Activated CD4-positive, alpha-beta T cell treated with anti-CD3 and anti-CD28 coated beads, Interleukin-2, Interleukin-6, amounts not matched to agents 100 ng/mL and 50 ng/mL, durations not matched to agents 16 hours and 8 hours (primary cell): ENCODE measurements around the gene ADGRF5.
A peak's percentile ranks its signal among the peaks of the same experiment; 100 is the strongest.
"Not testable (repeated sequence)": the region's sequence is repeated elsewhere in the genome, so short reads cannot be mapped to it uniquely, and the experiment has no call there.

Source experiments
- DNase-seq: peaks from one replicate; pipeline ENCODE4 v3.0.0-alpha.2; 2020

ADGRF5 gene

GRCh38 chr6:46888031-46888430 lies 33.7 kb downstream of the ADGRF5 start:
- DNase-seq, result no peak

DNA sequence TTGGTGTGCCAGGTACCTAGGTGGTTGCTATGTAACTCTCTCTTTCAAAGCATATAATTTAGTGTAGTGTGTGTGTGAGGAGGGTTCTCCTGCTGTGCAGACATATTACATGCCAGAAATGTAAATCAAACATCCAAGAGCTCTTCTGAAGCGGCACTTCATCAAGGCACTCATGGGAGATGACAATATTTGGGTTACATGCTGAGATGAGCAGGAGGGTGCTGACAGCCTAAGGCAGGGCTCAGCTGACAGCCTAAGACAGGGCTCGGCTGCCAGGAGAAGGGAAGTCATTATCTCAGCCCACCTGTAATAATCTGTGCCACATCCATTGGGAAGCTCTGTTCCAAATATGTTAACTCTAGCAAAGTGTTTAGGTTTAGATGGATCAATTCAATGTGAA lies 39.1 kb downstream of the ADGRF5 start:
- no peak for DNase-seq

- no peak for DNase-seq
Measured at GRCh38 chr6:46879003-46879402, 42.7 kb downstream of the ADGRF5 start.

DNA sequence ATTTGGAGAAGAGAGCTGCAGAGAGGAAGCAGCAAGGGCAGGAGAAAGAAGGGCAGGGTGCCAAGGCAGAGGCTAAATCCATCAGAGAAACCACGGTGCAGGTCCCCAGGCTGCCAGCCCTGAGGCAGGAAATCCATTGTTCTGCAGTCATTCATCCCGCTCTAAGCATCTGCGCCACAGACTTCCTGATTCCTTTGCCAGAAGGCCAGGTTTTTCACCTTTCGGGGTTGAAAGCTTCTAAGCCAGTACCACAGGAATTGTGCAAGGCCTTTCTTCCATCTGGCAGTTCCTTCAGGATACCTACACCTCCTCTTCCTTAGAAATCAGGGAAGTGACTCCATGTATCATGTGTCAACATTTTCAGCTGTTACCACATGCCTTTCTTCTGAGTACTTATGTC lies 45.6 kb downstream of the ADGRF5 start:
- no peak for DNase-seq

- no peak for DNase-seq
Measured at GRCh38 chr6:46867411-46867810, 54.3 kb downstream of the ADGRF5 start.

DNA sequence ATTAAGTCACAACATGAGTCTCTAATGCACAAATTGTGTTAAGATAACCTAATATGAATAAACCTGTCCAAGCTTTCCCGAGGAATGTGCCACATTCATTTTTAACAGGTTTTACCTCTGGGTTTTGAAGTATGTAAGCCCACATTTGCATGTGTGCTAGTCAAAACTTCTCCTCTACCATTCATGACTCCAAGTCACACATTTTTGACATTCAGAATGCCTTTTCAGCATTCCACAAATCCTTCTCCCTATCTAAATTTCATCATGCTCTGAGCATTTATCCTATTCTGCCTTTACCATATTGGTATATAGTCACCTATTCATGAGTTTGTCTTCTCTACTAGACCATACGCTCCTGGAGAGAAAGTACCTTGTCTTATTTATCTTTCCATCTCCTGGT lies 56.5 kb downstream of the ADGRF5 start:
- DNase-seq, result no peak

GRCh38 chr6:46863791-46864190 lies 57.9 kb downstream of the ADGRF5 start:
- no peak for DNase-seq

DNA sequence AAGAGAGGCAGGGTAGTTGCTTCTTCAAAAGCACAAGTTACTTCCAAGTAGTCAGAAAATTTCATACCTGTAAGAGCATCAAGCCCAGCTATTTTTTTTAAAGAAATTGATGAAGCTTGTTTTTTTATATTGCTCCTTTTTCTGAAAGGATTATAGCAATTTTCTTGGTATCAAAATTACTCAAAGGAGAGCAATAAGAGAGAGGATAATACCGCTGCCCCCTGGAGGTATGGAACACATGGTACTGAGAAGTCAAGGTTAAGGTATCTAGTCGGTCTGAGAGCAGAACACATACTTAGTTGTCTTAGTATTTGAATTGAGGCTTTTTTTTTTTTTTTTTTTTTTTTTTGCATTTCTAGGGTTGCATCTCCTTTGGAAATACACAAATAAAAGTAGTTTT lies 59.4 kb downstream of the ADGRF5 start:
- DNase-seq, result no peak

DNA sequence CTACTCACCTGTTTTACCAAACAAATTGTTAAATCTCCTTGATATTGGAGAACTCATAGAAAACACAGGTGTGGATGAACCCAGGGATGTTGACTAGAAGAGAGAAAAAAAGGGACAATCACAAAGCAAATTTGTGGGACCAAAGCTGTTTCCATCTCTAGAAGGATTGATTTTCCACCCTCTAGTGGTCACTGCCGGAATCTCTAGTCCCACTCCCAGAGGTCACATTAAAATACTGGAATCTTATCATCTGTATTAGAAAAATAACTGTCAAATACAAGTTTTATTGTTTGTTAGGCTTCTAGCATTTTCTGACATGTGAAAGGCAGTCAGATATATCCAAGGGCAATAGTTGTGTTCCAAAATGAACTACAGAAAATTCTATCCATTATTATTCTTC lies 65.8 kb downstream of the ADGRF5 start:
- DNase-seq, result peak; percentile 42

- not testable (repeated sequence) for DNase-seq
Measured at GRCh38 chr6:46851576-46851975, 70.2 kb downstream of the ADGRF5 start.

DNA sequence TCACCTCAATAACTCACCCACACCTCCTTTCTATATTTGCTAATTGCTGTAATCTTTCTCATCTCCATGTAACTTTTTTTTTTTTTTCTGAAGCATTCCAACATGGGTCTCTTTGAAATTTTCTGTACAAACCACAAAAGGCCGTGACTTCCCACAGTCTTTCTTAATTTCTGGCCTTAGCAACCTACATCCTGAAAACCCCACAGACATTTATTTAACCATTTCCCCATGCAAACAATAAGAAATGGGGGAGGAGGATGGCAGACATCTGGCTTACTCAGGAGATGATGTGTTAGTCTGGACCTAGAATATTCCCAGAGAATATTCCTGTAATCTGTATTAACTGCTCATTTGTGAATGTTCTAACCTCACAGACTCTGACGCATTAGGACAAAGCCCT lies 70.9 kb downstream of the ADGRF5 start:
- DNase-seq, result no peak

GRCh38 chr6:46849361-46849690 lies 72.4 kb downstream of the ADGRF5 start:
- DNase-seq, result no peak

GRCh38 chr6:46848684-46849360 lies 72.9 kb downstream of the ADGRF5 start:
- DNase-seq, result peak; percentile 76

DNA sequence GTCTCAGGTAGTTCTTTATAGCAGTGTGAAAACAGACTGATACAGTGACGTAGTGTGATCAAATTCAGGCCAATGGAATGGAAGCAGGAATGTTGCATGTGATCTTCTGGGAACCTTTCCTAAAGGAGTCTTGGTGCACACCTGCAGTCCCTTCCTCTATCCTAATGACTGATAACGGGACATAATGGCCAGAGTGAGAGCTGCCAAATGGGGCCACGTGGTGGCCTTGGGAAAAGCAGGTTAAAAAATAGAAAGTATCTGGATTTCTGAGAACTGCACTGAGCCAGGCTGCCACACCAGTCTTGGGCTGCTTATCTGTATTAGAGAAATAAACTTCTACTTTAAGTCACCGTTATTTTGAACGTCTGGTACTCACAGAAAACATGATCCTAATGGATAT lies 76.6 kb downstream of the ADGRF5 start:
- DNase-seq, result no peak

DNA sequence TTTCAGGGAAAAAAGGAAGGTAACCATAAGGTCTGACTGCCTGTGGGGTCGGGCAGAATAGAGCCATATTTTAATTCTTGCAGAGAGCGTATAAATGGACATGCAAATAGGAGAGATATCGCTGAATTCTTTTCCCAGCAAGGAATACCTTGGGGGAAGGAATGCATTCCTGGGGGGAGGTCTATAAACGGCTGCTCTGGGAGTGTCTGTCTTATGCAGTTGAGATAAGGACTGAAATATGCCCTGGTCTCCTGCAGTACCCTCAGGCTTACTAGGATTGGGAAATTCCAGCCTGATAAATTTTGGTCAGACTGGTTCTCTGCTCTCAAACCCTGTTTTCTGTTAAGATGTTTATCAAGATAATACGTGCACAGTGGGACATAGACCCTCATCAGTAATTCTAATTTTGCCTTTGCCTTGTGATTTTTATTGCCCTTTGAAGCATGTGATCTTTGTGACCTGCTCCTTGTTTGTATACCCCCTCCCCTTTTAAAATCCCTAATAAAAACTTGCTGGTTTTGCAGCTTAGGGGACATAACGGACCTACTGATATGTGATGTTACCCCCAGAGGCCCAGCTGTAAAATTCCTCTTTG lies 79.4 kb downstream of the ADGRF5 start:
- DNase-seq, result not testable (repeated sequence)

- no peak for DNase-seq
Measured at GRCh38 chr6:46838033-46838432, 83.7 kb downstream of the ADGRF5 start.

- not testable (repeated sequence) for DNase-seq
Measured at GRCh38 chr6:46834991-46835390, 86.7 kb downstream of the ADGRF5 start.

DNA sequence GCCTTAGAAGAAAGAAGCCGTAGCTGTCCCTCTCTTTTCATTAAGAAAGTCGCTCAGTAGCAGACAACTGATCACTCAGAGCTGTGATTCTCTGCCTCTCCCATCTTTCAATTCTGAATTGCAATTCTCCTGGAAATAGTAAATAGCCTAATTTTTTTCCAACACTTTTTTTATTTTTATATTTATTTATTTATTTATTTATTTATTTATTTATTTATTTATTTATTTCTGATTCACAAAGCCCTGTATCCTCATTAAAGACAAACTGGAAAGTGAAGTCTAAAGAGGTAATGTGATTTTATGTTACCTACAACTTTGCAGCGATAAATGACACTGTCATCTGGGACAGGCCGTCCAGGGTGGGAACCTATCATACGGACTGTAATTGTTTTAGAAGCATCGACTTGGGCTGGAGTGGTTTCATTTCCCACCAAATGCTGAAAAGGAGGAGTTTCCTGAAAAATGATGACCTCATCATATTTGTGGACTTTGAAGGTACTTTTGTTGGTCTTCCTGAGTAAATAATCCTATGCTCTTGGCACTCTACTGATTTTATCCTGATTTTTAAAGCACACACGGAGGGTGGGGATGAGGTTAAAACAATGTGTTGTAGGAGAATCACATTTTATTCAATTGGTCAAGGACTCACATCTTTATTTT lies 87.4 kb downstream of the ADGRF5 start:
- not testable (repeated sequence) for DNase-seq

DNA sequence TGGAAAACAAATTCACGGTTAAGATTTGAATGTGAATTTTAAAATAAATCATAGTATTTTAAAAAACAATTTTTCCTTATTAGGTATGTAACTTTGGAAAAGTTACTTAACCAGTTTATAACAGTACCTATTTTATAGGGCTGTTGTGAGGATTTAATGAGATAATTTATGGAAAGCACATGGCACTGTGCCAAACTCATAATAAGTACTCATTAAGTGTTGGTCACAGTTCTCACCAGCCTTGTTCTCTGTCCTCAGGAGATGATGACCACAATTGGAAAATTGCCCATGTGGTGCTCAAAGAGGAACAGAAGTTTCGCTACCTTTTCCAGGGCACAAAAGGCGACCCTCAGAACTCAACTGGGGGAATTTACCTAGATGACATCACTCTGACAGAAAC lies 88.9 kb downstream of the ADGRF5 start:
- DNase-seq, result no peak

DNA sequence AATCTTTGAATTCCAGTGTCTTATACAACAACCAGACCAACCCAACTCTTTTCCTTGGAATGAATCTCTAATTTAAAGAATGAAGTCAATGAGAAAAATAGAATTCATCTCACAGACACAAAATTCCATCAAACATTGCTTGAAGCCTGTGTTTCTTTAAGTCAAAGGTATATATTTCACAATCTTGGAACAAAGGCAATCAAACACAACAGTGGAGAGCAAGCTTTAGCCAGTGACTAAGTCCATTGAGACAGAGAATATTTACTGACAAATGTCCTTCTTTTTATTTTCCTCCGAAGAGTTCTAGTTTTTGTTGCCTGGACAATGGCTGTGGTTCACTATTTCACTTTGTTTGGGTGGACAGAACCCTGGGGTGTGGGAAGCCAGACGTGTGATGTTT lies 92.8 kb downstream of the ADGRF5 start:
- no peak for DNase-seq

- DNase-seq, result no peak
Measured at GRCh38 chr6:46821458-46821881, 100.3 kb downstream of the ADGRF5 start.

DNA sequence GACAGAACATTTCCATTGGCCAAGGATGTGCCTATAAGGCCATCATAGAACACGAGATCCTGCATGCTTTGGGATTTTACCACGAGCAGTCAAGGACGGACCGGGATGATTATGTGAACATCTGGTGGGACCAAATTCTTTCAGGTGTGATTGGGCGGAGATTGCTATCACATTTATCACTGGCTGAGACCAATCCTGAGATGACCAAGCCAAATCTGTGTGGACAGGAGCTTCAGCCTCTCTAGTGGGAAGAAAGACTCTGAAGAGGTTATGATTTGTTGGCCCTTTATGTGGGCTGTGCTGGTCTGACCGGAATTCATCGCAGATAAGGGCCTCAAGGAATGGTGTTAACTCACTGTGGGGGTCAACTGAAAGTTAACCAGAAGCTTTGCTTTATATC lies 102.2 kb downstream of the ADGRF5 start:
- no peak for DNase-seq

GRCh38 chr6:46816626-46817025 lies 105.1 kb downstream of the ADGRF5 start:
- no peak for DNase-seq

DNA sequence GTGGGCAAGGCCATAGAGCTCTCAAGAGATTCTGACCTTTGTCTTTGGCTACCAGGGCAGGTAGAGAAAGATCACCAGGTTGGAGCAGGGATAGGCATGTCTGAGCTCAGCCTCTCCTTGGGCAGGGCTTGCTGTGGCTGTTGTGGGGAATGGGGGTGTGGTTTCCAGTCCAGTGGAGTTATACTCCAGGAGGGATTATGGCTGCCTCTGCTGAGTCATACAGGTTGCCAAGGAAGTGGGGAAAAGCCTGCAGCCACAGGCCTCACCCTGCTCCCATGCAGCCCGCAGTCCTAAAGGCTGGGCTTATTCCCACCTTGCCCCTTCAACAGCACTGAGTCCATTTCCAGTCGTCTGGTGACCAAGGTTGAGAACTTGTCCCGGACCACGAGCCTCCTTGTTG lies 106.6 kb downstream of the ADGRF5 start:
- no peak for DNase-seq

GRCh38 chr6:46808806-46809205 lies 112.9 kb downstream of the ADGRF5 start:
- DNase-seq, result no peak
